Osteoblast (primary cell): ENCODE results near the gene CEP170. TPM values are rescaled to one million over a fixed set of nuclear protein-coding genes. Genes with fewer than 3 reads are reported as not detected.
"Not testable (repeated sequence)": the region's sequence is repeated elsewhere in the genome, so short reads cannot be mapped to it uniquely, and the experiment has no call there.

Experiments
- DNase-seq: peaks from one replicate; pipeline ENCODE4 v3.0.0; 2011; ENCODE audit warnings: low spot score, mixed read lengths; ENCODE audit not compliant: insufficient read length; ENCODE audit errors: missing footprints
- H2AFZ ChIP-seq: 2 replicates; pipeline ENCODE4 v1.6.0; 2011; ENCODE audit warnings: mild to moderate bottlenecking, low read length
- H3K27ac ChIP-seq: 2 replicates; pipeline ENCODE4 v1.5.1; 2011; ENCODE audit warnings: mild to moderate bottlenecking, low read depth, low read length, moderate library complexity
- H3K27me3 ChIP-seq: 2 replicates; pipeline ENCODE4 v1.6.0; 2012; ENCODE audit warnings: mild to moderate bottlenecking, control low read depth, inconsistent platforms, low read length, moderate library complexity; ENCODE audit not compliant: insufficient read depth
- H3K36me3 ChIP-seq: 2 replicates; pipeline ENCODE4 v1.5.1; 2011; ENCODE audit warnings: mild to moderate bottlenecking, low read length, control low read depth, moderate library complexity; ENCODE audit not compliant: insufficient read depth
- H3K4me1 ChIP-seq: 2 replicates; pipeline ENCODE4 v1.5.1; 2011; ENCODE audit warnings: mild to moderate bottlenecking, low read length, control low read depth, moderate library complexity; ENCODE audit not compliant: insufficient read depth
- H3K4me2 ChIP-seq: 2 replicates; pipeline ENCODE4 v1.6.0; 2011; ENCODE audit warnings: mild to moderate bottlenecking, low read length; ENCODE audit not compliant: insufficient read depth
- H3K4me3 ChIP-seq: fragments of 200-600 bp; sonication (generic); 3 replicates; pipeline ENCODE4 v1.5.1; 2012; ENCODE audit warnings: mild to moderate bottlenecking, low read length, inconsistent platforms; ENCODE audit not compliant: insufficient read depth
- H3K79me2 ChIP-seq: 2 replicates; pipeline ENCODE4 v1.6.0; 2012; ENCODE audit warnings: mild to moderate bottlenecking, low read length, control low read depth, inconsistent platforms; ENCODE audit not compliant: insufficient read depth
- H3K9me3 ChIP-seq: 2 replicates; pipeline ENCODE4 v1.5.1; 2011; ENCODE audit warnings: low read depth, low read length, control low read depth
- H4K20me1 ChIP-seq: 2 replicates; pipeline ENCODE4 v1.6.0; 2012; ENCODE audit warnings: mild to moderate bottlenecking, low read length, control low read depth; ENCODE audit not compliant: insufficient read depth
- total RNA-seq: library from RNA; depleted of rRNA; stranded (reverse); fragments of >200 nt; gene quantifications from 2 replicates; pipeline ENCODE4 v1.2.3, GENCODE V29; 2012

CEP170 gene
- total RNA-seq, 1 donor, result 90.5 TPM

DNA sequence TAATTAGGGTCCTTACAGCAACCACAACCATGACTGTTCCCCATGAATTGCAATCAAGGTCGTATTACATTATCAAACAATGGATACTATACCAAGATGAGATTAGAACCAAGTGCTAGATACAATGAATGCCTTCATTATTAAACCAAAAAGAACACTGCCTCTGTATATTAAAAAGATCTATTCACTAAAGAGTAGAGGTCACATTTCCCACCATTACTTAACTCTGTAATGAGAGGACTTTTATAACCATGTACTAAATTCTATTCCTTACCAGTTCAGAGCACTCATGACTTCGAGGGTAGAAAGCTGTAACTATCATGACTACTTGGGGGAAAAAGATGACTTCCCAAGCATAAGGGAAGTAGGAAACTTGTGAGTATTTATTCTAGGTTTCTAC, 53.8 kb downstream of the CEP170 start:
- not testable (repeated sequence) for H3K9me3 ChIP-seq, H3K27ac ChIP-seq, H3K4me3 ChIP-seq, H3K4me2 ChIP-seq, H4K20me1 ChIP-seq, DNase-seq, H3K4me1 ChIP-seq, H3K27me3 ChIP-seq, H2AFZ ChIP-seq
- peaks cover 26% of the 10 kb centered on the region for H3K36me3 ChIP-seq
- peaks cover 20% of the 10 kb centered on the region for H3K79me2 ChIP-seq

DNA sequence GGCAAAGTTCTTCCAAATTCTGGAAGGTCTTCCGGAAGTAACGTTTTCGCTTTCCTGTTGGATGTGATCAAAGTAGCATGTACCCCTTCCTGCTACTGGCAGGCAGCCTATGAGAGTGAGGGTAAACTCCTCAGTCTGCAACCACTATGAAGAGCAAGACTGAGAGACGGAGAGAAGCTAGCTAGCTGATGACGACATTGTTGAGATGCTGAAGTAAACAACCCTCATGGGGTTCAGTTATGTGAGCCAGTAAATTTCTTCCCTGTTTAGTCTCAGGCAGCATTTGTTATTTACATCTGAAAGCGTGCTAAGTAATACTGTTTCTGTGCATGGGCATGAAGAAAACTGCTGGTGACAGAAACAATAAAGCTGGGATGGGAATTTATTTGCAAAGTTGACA, 57.6 kb downstream of the CEP170 start:
- not testable (repeated sequence) for H3K4me2 ChIP-seq, H3K27ac ChIP-seq, H4K20me1 ChIP-seq, DNase-seq, H3K9me3 ChIP-seq, H3K27me3 ChIP-seq, H3K4me1 ChIP-seq, H3K4me3 ChIP-seq, H2AFZ ChIP-seq
- Histone ChIP-seq H3K36me3 (peaks cover 17% of the 10 kb centered on the region), H3K79me2 (peaks cover 22% of the 10 kb centered on the region)

DNA sequence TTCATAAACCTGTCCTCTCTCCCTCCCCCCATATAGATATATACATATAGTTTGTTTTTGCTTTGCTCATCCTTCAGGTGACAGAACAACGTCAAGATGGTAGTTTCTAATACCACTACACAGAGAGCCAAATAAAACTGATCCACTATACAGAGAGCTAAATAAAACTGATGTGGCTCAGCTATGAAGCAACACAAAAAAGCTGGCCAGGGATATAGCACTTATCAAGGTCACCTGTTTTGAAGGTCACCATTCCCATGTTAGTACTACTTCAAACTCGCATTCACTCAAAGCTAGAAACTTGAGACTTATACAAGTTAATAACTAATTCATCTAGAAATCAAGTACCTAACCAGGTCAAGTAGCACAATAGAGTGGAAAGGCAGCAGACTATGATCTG, 61.8 kb downstream of the CEP170 start:
- Histone ChIP-seq H3K36me3 (peaks cover 22% of the 10 kb centered on the region), H3K79me2 (peaks cover 19% of the 10 kb centered on the region)
- DNase-seq, H3K4me2 ChIP-seq, H4K20me1 ChIP-seq, H3K4me3 ChIP-seq, H3K4me1 ChIP-seq, H2AFZ ChIP-seq, H3K27ac ChIP-seq, H3K9me3 ChIP-seq, H3K27me3 ChIP-seq: not testable (repeated sequence)

DNA sequence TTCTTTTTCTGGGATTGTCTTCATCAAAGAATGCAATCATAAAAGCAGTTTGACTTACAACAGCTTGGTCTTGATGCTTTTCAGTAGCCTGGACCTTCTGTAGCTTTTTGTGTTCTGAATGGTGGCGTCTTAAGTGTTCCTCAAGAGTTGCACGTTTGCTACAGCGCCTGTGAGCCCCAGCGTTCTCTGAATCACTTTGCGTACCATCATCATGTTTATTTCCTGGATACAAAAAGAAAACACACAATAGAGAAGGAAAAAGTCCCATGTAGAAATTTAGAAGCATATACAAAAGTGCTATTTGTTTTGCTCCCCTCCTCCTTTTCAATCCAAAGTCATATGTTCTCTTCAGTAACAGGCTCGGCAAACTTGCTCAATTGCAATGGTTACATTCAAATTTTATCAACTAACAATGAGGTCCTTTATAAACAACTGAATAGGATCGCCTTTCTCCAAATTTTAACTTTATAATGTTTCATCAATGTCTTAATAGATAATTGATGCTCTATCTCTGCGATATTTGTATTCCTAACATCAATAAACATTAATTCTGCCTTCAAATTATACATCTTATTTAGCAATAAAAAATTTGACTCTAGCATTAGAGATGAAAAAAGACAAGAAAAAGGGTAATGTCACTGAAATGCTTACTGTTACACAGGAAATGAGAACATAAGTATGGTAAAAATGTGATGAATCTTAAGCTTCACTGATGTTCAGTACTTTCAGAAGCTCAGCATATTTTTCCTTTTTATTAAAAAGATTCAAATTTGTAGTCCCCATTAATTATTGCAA, 68.7 kb downstream of the CEP170 start:
- H3K27ac ChIP-seq, H4K20me1 ChIP-seq, H3K27me3 ChIP-seq, H3K9me3 ChIP-seq, H3K4me2 ChIP-seq, H3K4me3 ChIP-seq, DNase-seq, H2AFZ ChIP-seq, H3K4me1 ChIP-seq: not testable (repeated sequence)
- peaks cover 18% of the 10 kb centered on the region for H3K36me3 ChIP-seq
- H3K79me2 ChIP-seq, result peaks cover 24% of the 10 kb centered on the region

DNA sequence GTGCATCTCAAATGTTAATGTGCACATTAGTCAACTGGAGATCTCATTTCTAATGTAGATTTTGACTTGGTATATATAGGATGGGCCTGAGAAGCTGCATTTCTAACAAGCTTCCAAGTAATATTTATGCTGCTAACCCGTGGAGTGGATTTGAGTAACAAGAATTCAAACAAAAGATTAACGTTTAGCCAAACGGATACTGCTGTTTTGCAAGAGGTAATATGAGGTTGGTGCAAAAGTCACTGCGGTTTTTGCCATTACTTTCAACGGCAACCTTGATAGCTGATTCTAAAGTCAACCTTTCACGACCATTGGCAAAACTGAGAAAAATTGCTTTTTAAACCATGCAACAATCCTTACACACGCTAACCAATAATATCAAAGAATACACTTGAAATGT, 70.3 kb downstream of the CEP170 start:
- Histone ChIP-seq H3K36me3 (peaks cover 12% of the 10 kb centered on the region), H3K79me2 (peaks cover 35% of the 10 kb centered on the region)
- DNase-seq, H3K4me1 ChIP-seq, H3K27me3 ChIP-seq, H3K9me3 ChIP-seq, H3K4me2 ChIP-seq, H3K27ac ChIP-seq, H3K4me3 ChIP-seq, H4K20me1 ChIP-seq, H2AFZ ChIP-seq: not testable (repeated sequence)

DNA sequence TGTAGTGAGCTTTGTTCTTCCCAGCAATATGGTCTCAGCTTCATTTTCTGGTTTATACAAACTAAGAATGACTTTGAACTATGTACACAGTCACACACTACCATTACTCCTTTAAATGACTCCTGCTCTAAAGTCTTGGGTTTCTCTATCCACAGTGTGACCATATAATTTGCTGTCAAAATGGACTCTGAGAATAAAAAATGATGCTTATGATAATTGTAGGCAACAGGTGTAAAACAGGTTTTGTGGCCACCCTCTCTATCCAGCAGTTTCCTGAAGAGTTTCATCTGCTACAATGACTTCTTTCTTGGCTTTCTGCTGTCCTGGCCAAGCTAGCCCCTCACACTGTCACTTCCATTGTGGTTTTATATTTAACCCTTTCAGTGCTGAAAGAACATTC, 71.4 kb downstream of the CEP170 start:
- H3K4me3 ChIP-seq, H3K27ac ChIP-seq, H3K4me2 ChIP-seq, H2AFZ ChIP-seq, H3K27me3 ChIP-seq, DNase-seq, H3K4me1 ChIP-seq, H4K20me1 ChIP-seq, H3K9me3 ChIP-seq: not testable (repeated sequence)
- Histone ChIP-seq H3K79me2 (peaks cover 44% of the 10 kb centered on the region), H3K36me3 (peaks cover 12% of the 10 kb centered on the region)

DNA sequence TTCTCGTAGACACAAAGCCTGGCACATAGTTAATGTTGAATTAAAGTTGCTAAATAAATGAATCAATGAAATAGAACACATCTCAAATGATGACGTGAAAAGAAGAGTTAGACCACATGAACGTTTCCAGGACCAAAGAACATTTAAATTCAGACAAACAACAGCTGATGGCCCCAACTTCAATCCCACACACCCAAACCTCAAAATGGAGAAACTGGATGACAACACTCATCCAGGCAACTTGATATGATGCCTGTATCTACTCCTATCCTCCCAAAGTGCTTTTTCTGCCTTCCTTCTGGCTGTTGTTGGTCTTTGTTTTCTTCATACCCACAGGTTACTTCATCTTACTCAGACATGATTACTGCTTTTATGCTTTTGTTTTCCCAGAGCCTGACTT, 71.9 kb downstream of the CEP170 start:
- H4K20me1 ChIP-seq, H3K4me2 ChIP-seq, H3K4me3 ChIP-seq, H3K9me3 ChIP-seq, H2AFZ ChIP-seq, DNase-seq, H3K27me3 ChIP-seq, H3K27ac ChIP-seq, H3K4me1 ChIP-seq: not testable (repeated sequence)
- H3K36me3 ChIP-seq, result peaks cover 15% of the 10 kb centered on the region
- H3K79me2 ChIP-seq, result peaks cover 44% of the 10 kb centered on the region
